ENCODE measurements around the gene TGIF2.

Gene TGIF2

GRCh38 chr20:36540551-36541211, 32.7 kb upstream of the TGIF2 start:
- Histone ChIP-seq H3K4me2 (ENCODE audit: low read depth, low read length, poor library complexity, severe bottlenecking) (no peak overlapping the region), H3K27ac (ENCODE audit: low read depth, low read length) (no peak overlapping the region), H2AFZ (ENCODE audit: low read depth, low read length, severe bottlenecking) (no peak overlapping the region), H3K79me2 (ENCODE audit: insufficient read depth, low read length) (no peaks in the 10 kb centered on the region), H3K27me3 (ENCODE audit: low read length) (no peaks in the 10 kb centered on the region), H3K36me3 (ENCODE audit: low read length) (no peaks in the 10 kb centered on the region), H3K9me2 (replicated peaks; ENCODE audit: insufficient read depth, low read length) (no peaks in the 10 kb centered on the region), H3K9me3 (ENCODE audit: insufficient read depth, low read length) (no peaks in the 10 kb centered on the region), H3F3A (ENCODE audit: insufficient read depth) (no peaks in the 10 kb centered on the region), H4K20me1 (ENCODE audit: low read depth, low read length) (no peaks in the 10 kb centered on the region), H3K9ac (ENCODE audit: low read length) (no peak overlapping the region), H3K4me3 (ENCODE audit: insufficient read depth, low read length, poor library complexity, severe bottlenecking) (no peak overlapping the region)
- no peak for TF ChIP-seq EZH2phosphoT487 (conservative IDR thresholded peaks at IDR 0.05; ENCODE audit: low read length)
- no peak for TF ChIP-seq CTCF (IDR thresholded peaks at IDR 0.05; ENCODE audit: insufficient read depth, low read length, poor library complexity, severe bottlenecking)

- no peaks in the 10 kb centered on the region for H3K9me2 ChIP-seq (replicated peaks; ENCODE audit: insufficient read depth, low read length)
- H3K79me2 ChIP-seq (ENCODE audit: insufficient read depth, low read length) = no peaks in the 10 kb centered on the region
- H3K9ac ChIP-seq (ENCODE audit: low read length) = no peak within 1 kb of the TSS
- H3K27ac ChIP-seq (ENCODE audit: low read depth, low read length) = no peak within 1 kb of the TSS
- H3K4me2 ChIP-seq (ENCODE audit: low read depth, low read length, poor library complexity, severe bottlenecking) = no peak within 1 kb of the TSS
- no peak within 1 kb of the TSS for H3K4me3 ChIP-seq (ENCODE audit: insufficient read depth, low read length, poor library complexity, severe bottlenecking)
- H3K36me3 ChIP-seq (ENCODE audit: low read length) = no peaks in the 10 kb centered on the region
- H3F3A ChIP-seq (ENCODE audit: insufficient read depth) = no peaks in the 10 kb centered on the region
- TF ChIP-seq EZH2phosphoT487 (conservative IDR thresholded peaks at IDR 0.05; ENCODE audit: low read length) (no peak), CTCF (IDR thresholded peaks at IDR 0.05; ENCODE audit: insufficient read depth, low read length, poor library complexity, severe bottlenecking) (no peak)
- H4K20me1 ChIP-seq (ENCODE audit: low read depth, low read length) = no peaks in the 10 kb centered on the region
- no peak within 1 kb of the TSS for H2AFZ ChIP-seq (ENCODE audit: low read depth, low read length, severe bottlenecking)
- H3K27me3 ChIP-seq (ENCODE audit: low read length) = no peaks in the 10 kb centered on the region
- no peaks in the 10 kb centered on the region for H3K9me3 ChIP-seq (ENCODE audit: insufficient read depth, low read length)
Observed at GRCh38 chr20:36541227-36541767, 32.1 kb upstream of the TGIF2 start, which contains the start of gene MYL9. MYL9 (plus strand) TSS chr20:36541519; CDS start chr20:36544885, 3,366 bp downstream.

GRCh38 chr20:36541768-36542488, 31.5 kb upstream of the TGIF2 start:
- Histone ChIP-seq H3K9me3 (ENCODE audit: insufficient read depth, low read length) (no peaks in the 10 kb centered on the region), H3K4me3 (ENCODE audit: insufficient read depth, low read length, poor library complexity, severe bottlenecking) (no peak overlapping the region), H2AFZ (ENCODE audit: low read depth, low read length, severe bottlenecking) (no peak overlapping the region), H4K20me1 (ENCODE audit: low read depth, low read length) (no peaks in the 10 kb centered on the region), H3K4me2 (ENCODE audit: low read depth, low read length, poor library complexity, severe bottlenecking) (no peak overlapping the region), H3K9ac (ENCODE audit: low read length) (no peak overlapping the region), H3K79me2 (ENCODE audit: insufficient read depth, low read length) (no peaks in the 10 kb centered on the region), H3K36me3 (ENCODE audit: low read length) (no peaks in the 10 kb centered on the region), H3K27me3 (ENCODE audit: low read length) (no peaks in the 10 kb centered on the region), H3F3A (ENCODE audit: insufficient read depth) (no peaks in the 10 kb centered on the region), H3K27ac (ENCODE audit: low read depth, low read length) (no peak overlapping the region), H3K9me2 (replicated peaks; ENCODE audit: insufficient read depth, low read length) (no peaks in the 10 kb centered on the region)
- TF ChIP-seq EZH2phosphoT487 (conservative IDR thresholded peaks at IDR 0.05; ENCODE audit: low read length) (no peak), CTCF (IDR thresholded peaks at IDR 0.05; ENCODE audit: insufficient read depth, low read length, poor library complexity, severe bottlenecking) (no peak)

All from SU-DHL-6 (cell line).